ENCODE measurements around the gene MACROD2. TPM values are rescaled to one million over a fixed set of nuclear protein-coding genes. Genes with fewer than 3 reads are reported as not detected.

MACROD2 gene
- total RNA-seq, 1 experiment from 2014 or later = 1.6 TPM

DNA sequence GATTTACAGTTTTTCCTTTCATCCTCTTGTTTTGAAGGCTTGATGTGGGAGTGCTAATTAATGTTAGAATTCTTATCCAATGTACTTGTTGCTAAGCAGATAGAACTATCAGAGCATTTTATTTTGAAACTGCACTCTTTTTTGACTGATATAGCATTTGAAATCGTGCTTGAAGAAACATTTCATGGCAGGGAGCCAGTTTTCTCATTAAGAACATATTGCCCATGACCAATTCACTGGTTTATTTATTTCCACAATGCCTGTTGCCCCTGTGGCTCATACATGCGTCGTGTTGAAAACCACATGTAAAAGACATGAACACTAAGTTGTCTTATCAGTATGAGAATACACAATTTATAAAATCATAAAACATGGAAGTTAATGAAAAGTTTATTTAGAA is 821.8 kb downstream of the MACROD2 start:
- Histone ChIP-seq H3K4me1 (ENCODE audit: insufficient read depth, low read length) (no peaks in the 10 kb centered on the region), H3K9ac (ENCODE audit: extremely low read depth, insufficient read length, low read length) (no peak overlapping the region), H2BK12ac (ENCODE audit: insufficient read length, low read depth, low read length) (no peak overlapping the region), H3K79me1 (ENCODE audit: insufficient read depth, low read depth, low read length, poor library complexity, severe bottlenecking) (no peaks in the 10 kb centered on the region), H3K27me3 (ENCODE audit: insufficient read depth, low read length) (no peaks in the 10 kb centered on the region), H4K91ac (ENCODE audit: insufficient read length, low read depth, low read length) (no peak overlapping the region), H3K79me2 (ENCODE audit: insufficient read depth, low read length) (no peaks in the 10 kb centered on the region), H3T11ph (ENCODE audit: low read length) (no peak overlapping the region), H4K8ac (replicated peaks; ENCODE audit: insufficient read length, low read depth, low read length) (no peak overlapping the region), H3K56ac (ENCODE audit: insufficient read length, low read depth, low read length) (no peak overlapping the region), H3K23ac (ENCODE audit: insufficient read length, low read depth, low read length) (no peak overlapping the region), H2BK5ac (ENCODE audit: insufficient read length, low read length) (no peak overlapping the region), H4K5ac (ENCODE audit: insufficient read length, low read depth, low read length) (no peak overlapping the region), H2BK120ac (ENCODE audit: low read depth, low read length, poor library complexity, severe bottlenecking) (no peak overlapping the region), H3K4ac (ENCODE audit: low read depth, low read length) (no peak overlapping the region), H3K18ac (ENCODE audit: insufficient read length, low read depth, low read length) (no peak overlapping the region), H4K20me1 (ENCODE audit: control insufficient read depth, insufficient read depth, insufficient read length) (no peaks in the 10 kb centered on the region), H2AK5ac (ENCODE audit: insufficient read length, low read length) (no peak overlapping the region), H3K9me3 (ENCODE audit: control insufficient read depth, low read depth, low read length) (no peaks in the 10 kb centered on the region), H2AFZ (ENCODE audit: low read length) (no peak overlapping the region), H3K4me2 (ENCODE audit: insufficient read depth, insufficient read length, low read length) (no peak overlapping the region), H3K27ac (ENCODE audit: insufficient read length, low read depth, low read length) (no peak overlapping the region), H3K23me2 (ENCODE audit: insufficient read length, low read depth, low read length, poor library complexity, severe bottlenecking) (no peaks in the 10 kb centered on the region), H3K14ac (ENCODE audit: insufficient read depth, low read length) (no peak overlapping the region), H2BK15ac (ENCODE audit: low read depth, low read length) (no peak overlapping the region), H2BK20ac (ENCODE audit: low read depth, low read length, poor library complexity, severe bottlenecking) (no peak overlapping the region)
- Mint-ChIP-seq H3K4me3 (no peak overlapping the region), H3K36me3 (ENCODE audit: insufficient read depth in 1 of 3, low read depth in 3 of 3) (peaks cover 0 to 8% (median 0%) of the 10 kb centered on the region in 3 experiments; a peak in 2 of 7 replicates), H3K27ac (no peak overlapping the region), H3K27me3 (ENCODE audit: low read depth) (no peaks in the 10 kb centered on the region), H3K4me1 (no peaks in the 10 kb centered on the region), H3K9me3 (peaks cover 4 to 6% of the 10 kb centered on the region in 2 experiments; a peak in 2 of 5 replicates)
- no CpG with 5 or more reads among the region's 3 CpGs for WGBS (ENCODE audit: extremely low coverage, insufficient read length, low lambda C conversion rate)
- no peak for TF ChIP-seq CTCF (conservative IDR thresholded peaks at IDR 0.05)
- DNase-seq = no peak

Measured in H9 (cell line).